Measurements from ENCODE around the gene COMMD7. TPM values are rescaled to one million over a fixed set of nuclear protein-coding genes. Genes with fewer than 3 reads are reported as not detected.

The COMMD7 gene
- polyA plus RNA-seq, 1 donor from 2014 or later = 35.6 TPM

- no peak for TF ChIP-seq SMC3 (conservative IDR thresholded peaks at IDR 0.05; ENCODE audit: poor library complexity)
- no peak for TF ChIP-seq REST (IDR thresholded peaks at IDR 0.05; ENCODE audit: borderline replicate concordance)
- TF ChIP-seq EZH2 (IDR thresholded peaks at IDR 0.05; ENCODE audit: borderline replicate concordance, insufficient read depth, low read length, poor library complexity, severe bottlenecking) = no peak
- no peak for TF ChIP-seq POLR2AphosphoS5 (IDR thresholded peaks at IDR 0.05)
- no peak for TF ChIP-seq CTCF (IDR thresholded peaks at IDR 0.05; ENCODE audit: poor library complexity, severe bottlenecking)
- no peak for TF ChIP-seq TAF1 (IDR thresholded peaks at IDR 0.05; ENCODE audit: low read depth)
- no peak for TF ChIP-seq MXI1 (conservative IDR thresholded peaks at IDR 0.05; ENCODE audit: poor library complexity, severe bottlenecking)
- TF ChIP-seq EP300 (conservative IDR thresholded peaks at IDR 0.05; ENCODE audit: poor library complexity, severe bottlenecking) = no peak
- TF ChIP-seq RAD21 (conservative IDR thresholded peaks at IDR 0.05) = no peak
- no peak overlapping the region for H3K4me2 ChIP-seq (ENCODE audit: low read length)
Measured at GRCh38 chr20:32792316-32792715, 49.0 kb upstream of the COMMD7 start.

GRCh38 chr20:32790751-32791057 lies 47.4 kb upstream of the COMMD7 start:
- Histone ChIP-seq H3F3A (ENCODE audit: insufficient read depth, low read length, poor library complexity, severe bottlenecking) (no peaks in the 10 kb centered on the region), H4K20me1 (ENCODE audit: insufficient read depth) (no peaks in the 10 kb centered on the region)

More at GRCh38 chr20:32792316-32792715, 49.0 kb upstream of the COMMD7 start:
- H4K20me1 ChIP-seq (ENCODE audit: insufficient read depth) = no peaks in the 10 kb centered on the region
- no peaks in the 10 kb centered on the region for H3K36me3 ChIP-seq (ENCODE audit: insufficient read depth, low read length)
- H3K9me3 ChIP-seq (ENCODE audit: low read length) = no peaks in the 10 kb centered on the region
- no peaks in the 10 kb centered on the region for H3K79me2 ChIP-seq (replicated peaks; ENCODE audit: insufficient read depth, low read length)
- H3K9ac ChIP-seq (ENCODE audit: low read length) = no peak overlapping the region
- no peaks in the 10 kb centered on the region for H3K27me3 ChIP-seq (ENCODE audit: insufficient read depth, low read depth, low read length)
- H2AFZ ChIP-seq (ENCODE audit: low read depth, low read length) = no peak overlapping the region
- H3K9me2 ChIP-seq (ENCODE audit: insufficient read depth, low read length) = no peaks in the 10 kb centered on the region
- no peak overlapping the region for H3K27ac ChIP-seq (ENCODE audit: low read length)
- H3F3A ChIP-seq (ENCODE audit: insufficient read depth, low read length, poor library complexity, severe bottlenecking) = no peaks in the 10 kb centered on the region
- no peak overlapping the region for H3K4me3 ChIP-seq (ENCODE audit: low read length)

More at GRCh38 chr20:32790751-32791057, 47.4 kb upstream of the COMMD7 start:
- no peak overlapping the region for H2AFZ ChIP-seq (ENCODE audit: low read depth, low read length)
- no peaks in the 10 kb centered on the region for H3K9me3 ChIP-seq (ENCODE audit: low read length)
- H3K9ac ChIP-seq (ENCODE audit: low read length) = no peak overlapping the region
- no peak overlapping the region for H3K4me3 ChIP-seq (ENCODE audit: low read length)
- no peaks in the 10 kb centered on the region for H3K27me3 ChIP-seq (ENCODE audit: insufficient read depth, low read depth, low read length)
- H3K4me2 ChIP-seq (ENCODE audit: low read length) = no peak overlapping the region
- H3K27ac ChIP-seq (ENCODE audit: low read length) = no peak overlapping the region
- no peaks in the 10 kb centered on the region for H3K9me2 ChIP-seq (ENCODE audit: insufficient read depth, low read length)
- H3K36me3 ChIP-seq (ENCODE audit: insufficient read depth, low read length) = no peaks in the 10 kb centered on the region
- H3K79me2 ChIP-seq (replicated peaks; ENCODE audit: insufficient read depth, low read length) = no peaks in the 10 kb centered on the region
- TF ChIP-seq EP300 (conservative IDR thresholded peaks at IDR 0.05; ENCODE audit: poor library complexity, severe bottlenecking) (no peak), RAD21 (conservative IDR thresholded peaks at IDR 0.05) (no peak), MXI1 (conservative IDR thresholded peaks at IDR 0.05; ENCODE audit: poor library complexity, severe bottlenecking) (no peak), SMC3 (conservative IDR thresholded peaks at IDR 0.05; ENCODE audit: poor library complexity) (no peak), TAF1 (IDR thresholded peaks at IDR 0.05; ENCODE audit: low read depth) (no peak), REST (IDR thresholded peaks at IDR 0.05; ENCODE audit: borderline replicate concordance) (no peak), CTCF (IDR thresholded peaks at IDR 0.05; ENCODE audit: poor library complexity, severe bottlenecking) (no peak), POLR2AphosphoS5 (IDR thresholded peaks at IDR 0.05) (no peak), EZH2 (IDR thresholded peaks at IDR 0.05; ENCODE audit: borderline replicate concordance, insufficient read depth, low read length, poor library complexity, severe bottlenecking) (no peak)

Measured in neural cell (in vitro differentiated cells).